Measurements from ENCODE around the gene CACNA1H.
"Not testable (repeated sequence)": the region's sequence is repeated elsewhere in the genome, so short reads cannot be mapped to it uniquely, and the experiment has no call there.

GRCh38 chr16:1249031-1249755 lies 96.3 kb downstream of the CACNA1H start:
- TF ChIP-seq CTCF, POLR2A, EP300, POLR2AphosphoS5 (IDR thresholded peaks at IDR 0.05): not testable (repeated sequence)
